Fibroblast of skin of abdomen (primary cell): ENCODE data around the gene CARD11.

Experiments
- DNase-seq: peaks from one replicate; pipeline ENCODE4 v3.0.0-alpha.2; 2013

CARD11 gene

DNA sequence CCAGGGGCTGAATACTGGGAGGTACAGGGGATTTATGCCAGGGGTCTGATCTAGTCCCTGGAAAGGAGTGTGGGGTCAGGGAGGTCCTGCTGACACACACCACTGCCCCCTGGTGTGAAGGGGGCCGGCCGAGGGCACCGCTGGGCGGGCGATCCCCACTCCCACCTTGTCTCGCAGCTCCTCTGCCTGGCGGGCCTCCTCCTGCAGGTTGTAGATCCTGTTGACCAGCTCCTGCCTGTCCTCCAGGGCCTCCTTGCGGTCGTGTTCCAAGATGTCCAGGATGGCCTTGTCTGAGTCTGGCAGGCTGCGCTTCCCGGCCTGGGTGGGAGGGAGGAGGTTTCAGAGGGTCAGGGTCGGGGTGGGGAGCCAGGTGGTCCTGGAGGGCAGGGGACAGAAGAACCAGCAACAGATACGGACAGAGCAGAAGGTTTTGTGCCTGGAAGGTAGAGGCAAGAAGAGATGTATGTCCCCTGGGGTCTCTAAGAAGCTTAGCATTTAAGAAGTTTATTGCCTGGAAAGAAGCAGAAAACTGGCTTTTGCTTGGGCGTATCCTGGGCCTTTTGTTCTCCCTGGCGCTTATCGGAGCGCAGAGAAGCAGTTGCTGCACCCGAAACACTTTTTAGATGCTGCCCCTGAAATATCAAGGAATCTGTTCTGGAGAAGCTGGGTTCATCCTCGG lies 105.0 kb downstream of the CARD11 start:
- no peak for DNase-seq

DNA sequence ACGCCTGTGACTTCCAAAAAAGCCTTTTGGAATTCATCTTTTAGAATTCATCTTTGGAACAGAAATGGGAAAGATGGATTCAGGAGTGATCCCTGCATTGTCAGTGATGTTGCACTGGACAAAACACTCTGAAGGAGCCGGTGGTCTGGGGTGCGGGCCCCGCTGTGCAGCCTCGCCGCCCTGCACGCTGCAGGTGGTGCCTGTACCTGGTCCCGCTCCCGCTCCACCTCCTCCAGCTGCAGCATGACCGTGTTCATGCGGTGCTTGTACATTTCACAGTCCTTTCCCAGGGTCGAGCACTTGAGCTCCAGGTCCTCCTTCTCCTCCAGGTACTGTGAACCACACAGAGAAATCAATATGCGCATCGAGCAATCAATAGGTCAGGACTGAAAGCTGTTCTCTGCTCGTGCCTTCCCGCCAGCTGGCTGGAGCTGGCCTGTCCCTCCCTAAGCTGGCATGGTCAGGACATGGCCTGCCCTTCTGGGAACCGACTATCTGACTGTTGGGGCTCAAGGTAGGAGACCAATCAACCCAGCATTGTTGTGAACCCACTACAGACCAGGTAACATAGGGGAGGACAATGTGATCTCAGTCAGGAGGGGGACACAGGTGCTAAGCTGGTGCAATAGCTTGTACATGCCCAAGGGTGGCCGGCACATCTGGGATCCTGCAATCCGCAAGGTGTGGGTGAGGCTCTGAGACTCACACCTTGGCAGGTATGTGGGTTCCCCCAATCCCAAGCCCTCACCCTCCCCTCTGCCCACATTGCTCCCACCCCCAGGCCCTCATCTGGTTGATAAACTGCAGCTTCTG lies 105.8 kb downstream of the CARD11 start:
- DNase-seq: no peak

DNA sequence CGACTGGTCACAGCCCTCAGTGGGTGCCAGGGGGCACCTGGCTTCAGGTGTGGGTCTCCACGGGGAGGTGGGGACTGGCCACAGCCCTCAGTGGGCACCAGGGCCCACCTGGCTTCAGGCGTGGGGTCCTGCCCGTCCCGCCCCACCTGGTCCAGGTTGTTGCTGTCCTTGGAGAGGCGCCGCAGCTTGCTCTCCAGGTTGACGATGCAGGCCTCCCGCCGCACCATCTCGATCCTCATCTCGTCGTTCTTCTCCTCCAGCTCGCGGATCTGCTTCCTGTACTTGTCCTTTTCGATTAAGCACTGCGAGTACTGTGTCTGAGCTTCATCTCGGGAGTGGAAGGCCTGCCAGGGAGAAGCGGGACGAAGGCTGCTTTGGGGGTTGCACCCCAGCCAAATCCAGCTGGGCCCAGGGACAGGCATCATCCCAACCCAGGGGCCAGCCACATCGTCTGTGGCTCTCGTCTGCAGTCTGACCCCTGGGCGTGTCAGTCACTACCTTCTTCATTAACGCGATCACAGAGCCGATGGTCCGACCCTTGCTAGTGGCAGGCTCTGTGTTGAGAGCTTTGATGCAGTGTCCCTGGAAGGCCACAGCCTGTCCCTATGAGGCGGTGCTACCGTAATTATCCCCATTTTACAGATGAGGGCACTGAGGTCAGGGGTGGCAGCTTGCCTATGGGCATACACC lies 106.6 kb downstream of the CARD11 start:
- DNase-seq: no peak

DNA sequence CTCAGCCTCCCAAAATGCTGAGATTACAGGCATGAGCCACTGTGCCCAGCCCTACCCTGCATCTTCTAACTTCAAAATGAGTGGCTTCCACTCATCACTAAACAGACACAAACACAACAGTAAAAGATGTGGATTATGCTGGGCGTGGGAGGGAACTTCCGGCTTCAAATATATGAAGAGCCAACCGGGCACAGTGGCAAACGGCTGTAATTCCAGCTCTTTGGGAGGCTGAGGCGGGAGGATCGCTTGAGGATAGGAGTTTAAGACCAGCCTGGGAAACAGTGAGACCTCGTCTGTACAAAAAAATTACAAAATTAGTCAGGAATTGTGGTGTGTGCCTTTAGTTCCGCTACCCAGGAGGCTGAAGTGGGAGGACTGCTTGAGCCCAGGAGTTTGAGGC lies 107.4 kb downstream of the CARD11 start:
- no peak for DNase-seq

DNA sequence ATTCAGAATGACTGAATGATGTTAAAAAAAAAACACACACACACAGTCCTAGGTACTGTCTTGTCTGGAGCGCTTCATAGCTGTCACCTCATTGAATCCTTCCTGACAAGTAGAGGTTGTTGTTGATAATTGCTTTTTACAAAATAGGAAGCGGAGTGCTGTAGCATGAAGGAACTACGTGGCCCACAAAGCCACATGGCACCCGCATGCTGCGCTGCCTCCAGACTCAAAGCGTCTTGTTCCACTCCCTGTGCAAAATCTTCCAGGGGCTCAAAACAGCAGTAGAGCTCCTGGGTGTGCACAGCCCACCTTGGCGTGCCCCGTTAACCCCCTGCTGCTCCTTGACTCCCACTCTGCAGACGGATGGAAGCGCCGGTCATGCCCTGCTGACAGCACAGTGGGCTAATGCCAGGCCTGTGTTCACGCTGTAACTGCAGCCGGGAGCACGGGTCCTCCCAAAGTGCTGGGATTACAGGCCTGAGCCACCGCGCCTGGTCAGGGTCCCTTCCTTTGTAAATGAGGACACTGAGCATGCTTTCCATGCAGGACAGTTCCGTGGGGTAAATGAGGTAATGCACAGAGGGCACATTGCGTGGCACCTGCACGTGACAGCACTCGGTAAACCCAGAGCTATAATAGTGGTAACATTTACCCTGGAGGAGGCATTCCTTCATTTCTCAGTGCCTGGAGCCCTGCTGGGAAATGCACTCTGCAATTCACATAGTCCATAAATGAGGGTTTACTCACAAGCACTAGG lies 108.5 kb downstream of the CARD11 start:
- DNase-seq: no peak

DNA sequence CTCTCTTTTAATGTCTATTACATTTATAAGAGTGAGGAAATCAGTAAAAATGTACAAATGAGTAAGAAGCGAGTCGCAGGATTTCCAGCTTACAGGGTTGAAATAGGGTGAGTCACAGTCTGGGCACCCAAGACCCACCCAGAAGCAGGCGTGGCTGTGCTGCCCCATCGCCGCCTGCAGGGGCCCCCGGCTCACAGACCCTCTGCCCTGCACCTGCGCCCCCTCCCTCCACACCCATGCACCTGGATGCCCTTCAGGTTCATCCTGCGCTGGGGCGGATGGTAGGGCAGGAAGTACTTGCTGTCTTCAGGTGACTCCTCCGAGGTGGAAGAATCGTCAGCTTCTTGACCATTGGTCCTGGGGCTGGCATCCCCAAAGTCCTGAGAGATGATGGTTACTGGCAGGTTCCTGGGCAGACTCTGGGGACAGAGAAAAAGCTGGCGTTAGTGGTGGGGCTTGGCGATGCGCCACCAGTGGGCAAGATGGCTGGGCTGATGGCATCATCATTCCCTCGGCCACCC lies 109.4 kb downstream of the CARD11 start:
- peak; percentile 82 for DNase-seq

DNA sequence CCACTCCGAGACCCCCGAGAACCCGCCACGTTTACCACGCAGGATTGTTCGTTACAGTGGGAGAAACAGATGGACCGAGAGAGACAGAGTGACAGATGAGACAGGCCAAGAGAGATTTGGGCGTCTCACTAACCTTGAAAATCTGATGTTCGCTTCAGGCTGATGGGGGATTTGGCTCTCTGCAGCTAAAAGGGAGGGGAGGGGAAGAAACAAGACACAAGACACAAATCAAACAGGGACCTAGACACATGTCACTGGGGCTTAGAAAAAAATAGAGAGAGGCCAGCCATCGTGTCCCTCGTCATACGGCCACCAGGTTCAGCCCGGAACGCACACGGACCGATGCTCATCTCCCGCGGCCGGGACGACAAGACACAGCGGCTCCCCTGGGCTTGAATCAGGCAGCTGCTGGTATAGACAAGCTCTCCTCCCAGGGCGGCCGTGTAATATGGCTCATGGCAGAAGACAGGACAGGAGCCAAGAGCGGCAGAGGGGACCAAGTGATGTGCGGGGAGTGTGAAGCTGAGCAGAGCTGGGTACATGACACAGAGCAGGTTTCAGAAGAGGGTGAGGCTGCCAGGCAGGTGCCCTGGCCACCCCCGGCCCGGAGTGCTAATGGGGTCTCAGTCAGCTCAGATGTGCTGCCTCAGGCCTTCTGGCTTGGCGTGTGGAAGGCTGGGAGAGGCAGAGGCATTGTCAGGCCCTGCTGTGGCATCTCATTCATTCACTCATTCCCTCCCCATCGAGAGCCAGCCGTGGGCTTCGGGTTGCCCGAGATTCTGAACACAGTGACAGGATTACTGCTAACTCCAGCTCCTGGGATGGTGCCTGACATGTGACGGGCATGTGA lies 111.0 kb downstream of the CARD11 start:
- DNase-seq: no peak

DNA sequence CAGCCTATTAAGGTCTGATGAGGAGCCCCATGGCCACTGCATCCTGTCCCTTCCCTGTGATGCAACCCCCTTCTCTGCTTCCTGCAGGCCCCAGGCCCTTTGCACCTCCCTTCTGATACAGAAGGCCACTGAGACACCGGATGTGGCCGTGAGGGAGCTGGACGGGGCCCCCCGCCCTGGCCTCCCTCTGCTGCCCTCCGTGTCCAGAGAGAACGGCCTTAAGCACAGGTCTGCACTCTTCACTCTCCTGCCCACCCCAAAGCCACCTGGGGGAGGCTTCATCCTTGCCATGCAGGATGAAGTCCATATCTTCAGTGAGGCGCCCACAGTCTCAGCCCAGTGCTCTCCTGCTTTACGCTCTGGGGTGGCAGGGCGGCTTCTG lies 112.6 kb downstream of the CARD11 start:
- no peak for DNase-seq

DNA sequence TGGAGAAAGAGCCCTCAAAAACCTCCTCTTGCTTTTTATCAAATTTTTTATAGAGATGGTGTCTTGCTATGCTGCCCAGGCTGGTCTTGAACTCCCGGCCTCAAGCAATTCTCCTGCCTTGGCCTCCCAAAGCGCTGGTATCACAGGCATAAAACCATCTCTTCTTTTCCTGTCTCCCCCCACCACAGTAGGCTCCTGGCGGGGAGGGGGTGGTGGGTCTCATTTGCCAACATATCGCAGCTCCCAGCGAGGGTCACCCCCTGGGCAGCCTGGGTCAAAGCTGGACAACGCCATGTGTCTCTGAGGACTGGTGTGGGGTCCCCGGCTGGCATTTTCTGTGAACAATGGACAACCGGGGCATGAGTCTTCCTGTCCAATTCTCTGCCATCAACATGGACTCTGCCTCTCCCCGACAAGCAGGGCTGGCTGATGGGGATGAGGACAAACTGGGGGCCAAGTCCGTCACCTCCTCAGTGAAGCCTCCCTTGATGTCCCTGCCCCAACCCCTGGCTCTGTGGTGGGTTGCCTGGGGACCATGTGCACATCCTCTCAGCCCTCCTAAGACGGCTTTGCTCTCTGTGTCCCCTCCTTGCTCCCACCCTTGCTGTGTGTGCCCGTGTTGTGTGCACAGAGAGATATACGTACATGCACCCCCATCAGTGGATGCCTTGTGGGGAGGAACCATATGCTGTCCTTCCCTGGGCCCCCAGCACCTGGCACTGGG lies 113.2 kb downstream of the CARD11 start:
- DNase-seq: no peak

DNA sequence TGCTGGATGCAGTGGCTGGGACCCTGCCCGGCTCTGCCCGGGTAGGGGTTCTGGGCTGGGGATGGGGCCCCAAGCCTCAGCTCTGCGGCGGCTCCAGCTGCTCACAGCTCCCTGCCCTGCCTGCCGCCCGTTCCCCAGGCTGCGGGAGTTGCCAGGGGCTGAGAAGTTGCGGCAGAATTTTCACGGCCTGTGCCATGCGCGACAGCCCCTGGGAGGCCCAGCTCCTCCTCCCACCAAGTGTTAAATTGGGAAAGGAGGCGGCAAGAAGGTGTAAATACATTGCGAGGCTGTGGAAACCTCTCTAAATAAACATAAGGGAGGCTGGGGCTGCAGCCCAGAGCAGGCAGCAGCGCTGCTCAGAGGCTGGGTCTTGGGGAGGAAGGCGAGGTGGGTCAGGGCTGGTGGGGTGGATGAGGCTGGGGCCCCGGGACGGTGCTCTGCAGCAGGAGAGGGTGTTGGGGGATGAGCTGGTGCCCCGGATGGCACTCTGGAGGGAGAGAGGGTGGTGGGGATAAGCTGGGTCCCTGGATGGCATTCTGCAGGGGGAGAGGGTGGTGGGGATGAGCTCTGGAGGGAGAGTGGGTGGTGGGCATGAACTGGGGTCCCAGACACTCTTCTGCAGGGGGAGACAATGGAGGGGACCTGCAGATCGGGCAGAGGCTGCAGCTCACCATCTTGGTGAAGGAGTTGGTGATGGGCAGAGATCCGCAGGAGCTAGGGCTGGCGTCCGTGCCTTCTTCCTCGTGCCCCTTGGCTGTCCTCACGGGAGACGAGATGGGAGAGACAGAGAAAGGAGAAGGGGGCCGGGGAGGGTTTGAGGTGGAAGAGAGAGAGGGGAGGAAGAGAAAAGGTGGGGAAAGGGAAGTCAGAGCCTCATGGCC lies 114.1 kb downstream of the CARD11 start:
- DNase-seq: no peak

DNA sequence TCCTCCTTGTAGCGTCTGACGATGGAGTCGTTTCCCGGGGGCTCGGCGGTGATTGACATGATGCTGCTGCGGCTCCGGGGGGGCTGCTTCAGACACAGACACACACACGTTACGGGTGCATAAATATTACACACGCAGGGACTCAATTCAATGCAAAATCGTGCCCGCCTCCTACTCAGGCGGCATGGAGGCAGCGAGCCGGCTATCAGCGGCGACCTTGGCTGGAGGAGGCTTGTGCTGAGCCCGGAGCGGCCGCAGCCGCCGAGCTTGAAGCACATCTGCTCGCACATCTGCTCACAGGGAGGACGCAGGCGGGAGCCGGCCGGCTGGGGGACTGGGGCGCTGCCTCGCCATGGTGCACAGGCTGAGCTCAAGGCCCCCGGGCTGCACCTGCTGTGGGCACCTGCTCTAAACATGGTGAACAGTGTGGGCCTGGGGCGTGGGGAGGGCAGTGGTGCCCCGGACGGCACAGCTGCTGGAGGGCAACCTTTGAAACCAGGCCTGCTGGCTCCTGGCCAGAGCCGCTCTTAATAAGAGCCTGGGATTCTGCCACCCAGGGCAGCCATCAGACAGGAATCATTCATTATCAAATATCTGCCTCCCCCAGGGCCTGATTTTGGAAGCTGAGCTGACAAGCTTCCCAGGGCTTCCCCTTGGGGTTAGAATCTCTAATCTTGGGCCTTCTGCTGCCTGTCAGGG lies 114.9 kb downstream of the CARD11 start:
- DNase-seq: no peak

DNA sequence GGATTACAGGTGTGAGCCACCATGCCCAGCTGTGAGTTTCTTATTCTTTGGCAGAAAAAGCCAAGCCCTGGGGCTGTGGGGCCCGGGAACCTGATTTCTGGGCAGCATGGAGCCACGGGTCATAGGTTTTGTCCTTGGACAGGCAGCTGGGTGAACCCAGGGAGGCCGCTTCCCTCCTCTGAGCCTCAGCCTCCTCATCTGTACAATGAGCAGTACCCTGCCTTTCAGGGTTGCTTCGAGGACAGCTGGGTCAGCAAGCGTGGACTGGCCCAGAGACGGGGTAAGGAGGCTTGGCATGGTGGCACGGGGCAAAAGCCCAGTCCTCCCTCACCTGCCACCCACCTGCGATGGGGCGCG lies 115.4 kb downstream of the CARD11 start:
- DNase-seq: no peak

DNA sequence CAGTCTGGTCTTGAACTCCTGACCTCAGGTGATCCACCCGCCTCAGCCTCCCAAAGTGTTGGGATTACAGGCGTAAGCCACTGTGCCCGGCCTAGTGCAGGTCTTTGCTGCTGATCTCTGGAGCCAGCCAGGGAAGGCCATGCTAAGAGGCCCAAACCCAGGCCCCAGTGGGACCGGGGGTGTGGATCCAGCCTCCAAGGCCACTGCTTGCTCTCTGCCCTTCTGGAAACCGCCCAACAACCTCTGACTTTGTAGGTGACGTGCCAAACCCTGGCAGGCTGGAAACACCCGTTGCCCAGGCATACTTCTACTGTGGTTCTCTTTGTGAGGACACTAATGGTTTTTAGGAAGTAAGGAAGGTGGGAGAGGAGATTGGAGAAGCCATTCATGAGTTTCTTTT lies 116.1 kb downstream of the CARD11 start:
- no peak for DNase-seq

DNA sequence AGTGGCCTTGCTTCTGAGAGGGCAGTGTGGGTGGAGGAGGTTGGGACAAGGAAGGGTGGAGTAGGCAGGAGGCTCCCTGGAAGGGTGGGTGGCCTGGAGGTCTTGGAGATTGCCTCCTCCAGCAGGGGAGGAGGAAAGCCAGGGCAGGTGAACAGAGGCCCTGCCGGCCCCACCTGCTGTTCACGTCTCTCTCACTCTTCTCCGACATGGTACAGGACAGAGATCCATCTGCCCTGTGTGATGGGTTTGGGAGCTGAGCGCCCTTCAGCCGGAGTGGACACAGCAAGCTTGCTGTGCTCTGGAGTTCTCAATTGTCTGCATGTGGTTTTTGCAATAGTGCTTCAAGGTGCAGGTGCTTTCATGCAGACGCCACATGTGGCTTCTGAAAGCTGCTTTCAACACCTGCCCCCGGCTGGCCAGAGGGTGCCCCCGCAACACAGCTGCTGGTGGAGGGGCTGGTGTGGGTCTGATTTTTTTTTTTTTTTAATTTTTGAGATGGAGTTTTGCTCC lies 116.7 kb downstream of the CARD11 start:
- no peak for DNase-seq

DNA sequence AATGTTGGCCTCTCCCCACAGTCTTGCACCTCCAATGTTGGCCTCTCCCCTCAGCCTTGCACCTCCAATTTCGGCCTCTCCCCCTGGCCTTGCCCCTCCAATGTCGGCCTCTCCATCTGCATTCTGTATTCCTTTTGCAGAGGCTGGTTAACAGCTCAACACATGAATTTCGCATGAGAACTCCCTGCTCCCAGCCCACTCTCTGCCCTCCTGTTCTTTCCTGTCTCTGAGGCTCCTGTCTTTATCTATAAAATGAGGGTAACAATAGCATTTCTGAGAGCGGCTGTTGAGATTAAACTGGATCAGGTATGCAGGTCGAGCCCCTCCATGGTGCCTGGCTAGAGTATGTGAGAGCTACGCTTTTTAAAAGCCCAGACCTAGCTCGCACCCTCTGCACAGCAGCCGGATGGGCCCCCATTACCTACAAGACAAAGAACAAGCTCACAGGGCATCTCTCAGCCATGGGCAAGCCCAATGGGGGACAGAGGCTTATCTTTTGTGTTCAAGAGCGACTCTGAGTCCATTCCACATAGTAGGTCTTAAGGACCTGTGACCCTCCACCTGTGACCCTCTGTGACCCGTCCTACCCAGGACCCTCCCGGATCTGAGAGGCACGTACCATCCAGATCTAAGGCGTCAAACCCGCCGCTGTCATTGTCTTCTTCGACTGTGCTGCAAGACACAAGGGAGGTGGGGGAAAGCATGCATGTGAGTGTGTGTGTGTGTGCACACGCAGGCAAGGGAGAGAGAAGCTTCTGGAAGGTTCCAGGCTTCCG lies 117.4 kb downstream of the CARD11 start:
- no peak for DNase-seq

DNA sequence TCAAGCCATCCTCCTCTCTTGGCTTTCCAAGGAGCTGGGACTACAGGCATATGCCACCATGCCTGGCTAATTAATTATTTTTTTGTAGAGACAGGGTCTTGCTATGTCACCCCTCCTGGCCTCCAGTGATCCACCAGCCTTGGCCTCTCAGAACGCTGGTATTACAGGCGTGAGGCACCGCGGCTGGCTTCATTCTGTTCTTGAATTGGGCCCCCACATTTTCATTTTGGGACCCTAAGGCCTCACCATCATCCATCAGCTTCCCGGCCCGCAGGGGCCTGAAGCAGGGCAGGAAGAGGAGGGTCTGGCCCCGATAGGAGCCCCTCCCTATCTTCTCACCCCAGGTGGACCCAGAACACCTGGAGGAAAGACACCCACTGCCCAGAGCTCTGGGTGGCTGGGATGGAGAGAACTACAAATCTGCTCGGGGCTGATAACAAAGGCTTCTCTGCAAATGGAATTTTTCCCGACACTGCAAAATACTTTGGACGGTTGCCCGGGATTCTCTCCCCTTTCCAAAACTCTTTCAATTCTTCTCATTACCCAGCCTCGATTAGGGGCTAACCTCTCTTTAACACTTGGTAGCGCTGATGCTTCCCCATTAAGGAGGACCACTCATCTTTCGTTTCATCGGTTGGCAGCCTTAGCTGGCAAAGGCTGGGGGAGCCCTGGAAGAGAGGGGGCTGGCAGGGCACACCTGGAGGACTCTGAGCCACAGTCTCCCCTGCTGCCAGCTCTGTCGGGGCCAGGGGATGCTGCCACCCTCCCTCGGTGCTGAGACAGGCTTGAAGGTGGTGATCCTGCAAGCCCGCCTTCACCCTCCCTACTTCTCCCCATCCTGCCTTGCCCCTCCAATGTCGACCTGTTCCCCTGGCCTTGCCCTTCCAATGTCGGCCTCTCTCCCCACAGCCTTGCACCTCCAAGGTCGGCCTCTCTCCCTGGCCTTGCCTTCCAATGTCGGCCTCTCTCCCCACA lies 118.5 kb downstream of the CARD11 start:
- DNase-seq: no peak
